Breast epithelium (tissue), 3 donors: ENCODE data around the gene SHANK2.

Experiments
- POLR2A ChIP-seq: fragments of 450-650 bp; IDR thresholded peaks from one replicate; pipeline ENCODE4 v1.6.1; 2016; ENCODE audit warnings: antibody characterized with exemption, mild to moderate bottlenecking, moderate library complexity
- POLR2AphosphoS5 ChIP-seq, 3 donors: sonication (generic); formaldehyde crosslinking; IDR thresholded peaks; one replicate each; pipeline ENCODE4 v1.6.1; 2017; ENCODE audit warnings: antibody characterized with exemption in 3 of 3
- TF ChIP-seq, protein P1 (sequence below), 3 donors: fragments of 450-650 bp; IDR thresholded peaks; one replicate each; pipeline ENCODE4 v1.5.1; 2016 to 2017; ENCODE audit warnings: antibody characterized with exemption in 3 of 3, mild to moderate bottlenecking in 3 of 3, moderate library complexity in 3 of 3

DNA sequence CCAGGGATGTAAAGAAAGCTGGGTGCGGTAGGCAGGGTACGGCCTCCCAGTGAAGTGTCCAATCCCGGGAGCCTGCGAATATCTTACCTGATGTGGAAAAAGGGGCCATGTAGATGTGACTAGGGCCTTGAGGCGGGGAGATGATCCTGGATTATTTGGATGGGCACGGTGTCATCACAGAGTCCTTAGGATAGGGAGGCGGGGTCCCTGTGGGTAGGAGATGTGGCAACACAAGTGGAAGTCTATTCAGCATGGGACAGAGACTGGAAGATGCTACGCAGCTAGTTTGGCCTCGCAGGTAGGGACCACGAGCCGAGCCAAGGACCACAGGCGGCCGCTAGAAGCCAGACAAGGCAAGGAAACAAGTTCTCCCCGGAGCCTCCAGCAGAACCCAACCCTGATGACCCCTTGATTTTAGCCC, 46.4 kb upstream of the SHANK2 start:
- TF ChIP-seq, protein P1, sequence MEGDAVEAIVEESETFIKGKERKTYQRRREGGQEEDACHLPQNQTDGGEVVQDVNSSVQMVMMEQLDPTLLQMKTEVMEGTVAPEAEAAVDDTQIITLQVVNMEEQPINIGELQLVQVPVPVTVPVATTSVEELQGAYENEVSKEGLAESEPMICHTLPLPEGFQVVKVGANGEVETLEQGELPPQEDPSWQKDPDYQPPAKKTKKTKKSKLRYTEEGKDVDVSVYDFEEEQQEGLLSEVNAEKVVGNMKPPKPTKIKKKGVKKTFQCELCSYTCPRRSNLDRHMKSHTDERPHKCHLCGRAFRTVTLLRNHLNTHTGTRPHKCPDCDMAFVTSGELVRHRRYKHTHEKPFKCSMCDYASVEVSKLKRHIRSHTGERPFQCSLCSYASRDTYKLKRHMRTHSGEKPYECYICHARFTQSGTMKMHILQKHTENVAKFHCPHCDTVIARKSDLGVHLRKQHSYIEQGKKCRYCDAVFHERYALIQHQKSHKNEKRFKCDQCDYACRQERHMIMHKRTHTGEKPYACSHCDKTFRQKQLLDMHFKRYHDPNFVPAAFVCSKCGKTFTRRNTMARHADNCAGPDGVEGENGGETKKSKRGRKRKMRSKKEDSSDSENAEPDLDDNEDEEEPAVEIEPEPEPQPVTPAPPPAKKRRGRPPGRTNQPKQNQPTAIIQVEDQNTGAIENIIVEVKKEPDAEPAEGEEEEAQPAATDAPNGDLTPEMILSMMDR (IDR thresholded peaks at IDR 0.05), result no peak
- TF ChIP-seq POLR2A, result no peak
- no peak for TF ChIP-seq POLR2AphosphoS5 (IDR thresholded peaks at IDR 0.05)
